Smooth muscle cell (in vitro differentiated cells): Measurements from ENCODE around the gene SYNE2. TPM values are rescaled to one million over a fixed set of nuclear protein-coding genes. Genes with fewer than 3 reads are reported as not detected.

Experiments used
- DNase-seq: peaks from one replicate; lab custom pipeline; 2025; ENCODE audit not compliant: unreplicated experiment; lab: John Stamatoyannopoulos, UW
- H2AFZ ChIP-seq: fragments of 200-600 bp; sonication (generic); 2 replicates; pipeline ENCODE4 v1.6.0; 2016; ENCODE audit warnings: antibody characterized with exemption, low read depth, mild to moderate bottlenecking
- H3F3A ChIP-seq: fragments of 200-600 bp; sonication (generic); 2 replicates; pipeline ENCODE4 v1.6.0; 2017; ENCODE audit warnings: antibody characterized with exemption, low read depth
- H3K27ac ChIP-seq: fragments of 200-600 bp; sonication (generic); 2 replicates; pipeline ENCODE4 v1.5.1; 2016; ENCODE audit warnings: low read depth, mild to moderate bottlenecking
- H3K27me3 ChIP-seq: fragments of 200-600 bp; sonication (generic); 2 replicates; pipeline ENCODE4 v1.6.1; 2016; ENCODE audit warnings: low read depth, mild to moderate bottlenecking
- H3K36me3 ChIP-seq: fragments of 200-600 bp; sonication (generic); 2 replicates; pipeline ENCODE4 v1.5.1; 2016; ENCODE audit warnings: low read depth
- H3K4me1 ChIP-seq: fragments of 200-600 bp; sonication (generic); 2 replicates; pipeline ENCODE4 v1.5.1; 2016; ENCODE audit warnings: low read depth
- H3K4me2 ChIP-seq: fragments of 200-600 bp; sonication (generic); 2 replicates; pipeline ENCODE4 v1.6.0; 2016; ENCODE audit warnings: mild to moderate bottlenecking
- H3K4me3 ChIP-seq: fragments of 200-600 bp; sonication (generic); 2 replicates; pipeline ENCODE4 v1.5.1; 2016; ENCODE audit warnings: mild to moderate bottlenecking
- H3K79me2 ChIP-seq: fragments of 200-600 bp; sonication (generic); 2 replicates; pipeline ENCODE4 v1.6.0; 2016; ENCODE audit warnings: low read depth, mild to moderate bottlenecking
- H3K9ac ChIP-seq: fragments of 200-600 bp; sonication (generic); 2 replicates; pipeline ENCODE4 v1.6.0; 2016; ENCODE audit warnings: low read depth
- H3K9me3 ChIP-seq: fragments of 200-600 bp; sonication (generic); replicated peaks from 2 replicates; pipeline ENCODE4 v1.5.1; 2016; ENCODE audit warnings: low read depth
- H4K20me1 ChIP-seq: fragments of 200-600 bp; sonication (generic); 2 replicates; pipeline ENCODE4 v1.6.0; 2016; ENCODE audit warnings: low read depth
- CTCF ChIP-seq: fragments of 200-600 bp; sonication (generic); IDR thresholded peaks from 2 replicates; pipeline ENCODE4 v1.5.1; 2017; ENCODE audit warnings: borderline replicate concordance, mild to moderate bottlenecking, antibody characterized with exemption; ENCODE audit not compliant: insufficient read depth, poor library complexity, severe bottlenecking
- WGBS: methylation state at CpG from one replicate; pipeline ENCODE4 v1.1.7; 2016; ENCODE audit warnings: low lambda C conversion rate; 5-methylcytosine and 5-hydroxymethylcytosine counted together
- polyA plus RNA-seq: library from polyadenylated mRNA; unstranded; fragments of >200 nt; fragmentation: Nextera tagmentation; extraction: Ambion mirVana; gene quantifications from 2 replicates; pipeline ENCODE4 v1.2.1, GENCODE V29; 2016
- total RNA-seq: library from RNA; depleted of rRNA; stranded (reverse); fragments of >200 nt; gene quantifications from 2 replicates; pipeline ENCODE4 v1.2.3, GENCODE V29; 2014

The SYNE2 gene
- total and polyA plus RNA-seq, 2 experiments from 2014 or later = 4.8 to 20.9 TPM

GRCh38 chr14:64088647-64088964, 235.8 kb downstream of the SYNE2 start:
- Histone ChIP-seq H3K4me3 (no peak overlapping the region), H3K4me2 (no peak overlapping the region), H3K4me1 (peaks cover 14% of the 10 kb centered on the region), H2AFZ (no peak overlapping the region), H3F3A (no peaks in the 10 kb centered on the region), H3K9me3 (no peaks in the 10 kb centered on the region), H3K27ac (no peak overlapping the region), H3K9ac (no peak overlapping the region), H4K20me1 (no peaks in the 10 kb centered on the region), H3K36me3 (no peaks in the 10 kb centered on the region), H3K27me3 (no peaks in the 10 kb centered on the region), H3K79me2 (no peaks in the 10 kb centered on the region)
- no peak for DNase-seq
- TF ChIP-seq CTCF = no peak

DNA sequence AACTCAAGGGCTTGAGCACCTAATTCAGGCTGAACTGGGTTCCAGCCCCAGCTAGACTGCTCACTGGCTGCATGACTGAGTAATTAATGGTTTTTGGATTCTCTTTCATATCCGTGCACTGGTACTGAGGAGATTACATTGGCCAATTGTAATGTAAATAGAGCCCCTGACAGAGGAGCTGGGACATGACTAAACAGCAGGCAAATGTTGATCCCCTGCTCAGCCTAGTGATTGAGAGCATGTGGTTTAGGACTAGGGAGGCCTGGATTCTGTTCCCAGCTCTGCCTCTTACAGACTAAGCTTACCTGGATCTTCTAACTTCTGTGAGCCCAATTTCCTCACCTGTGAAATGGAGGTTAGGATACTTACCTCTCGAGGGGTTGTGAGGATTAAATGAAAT, 237.1 kb downstream of the SYNE2 start:
- Histone ChIP-seq H3K9ac (no peak overlapping the region), H3K36me3 (no peaks in the 10 kb centered on the region), H2AFZ (no peak overlapping the region), H3K4me1 (peaks cover 14% of the 10 kb centered on the region), H3F3A (no peaks in the 10 kb centered on the region), H4K20me1 (no peaks in the 10 kb centered on the region), H3K27me3 (no peaks in the 10 kb centered on the region), H3K4me2 (no peak overlapping the region), H3K27ac (no peak overlapping the region), H3K79me2 (no peaks in the 10 kb centered on the region), H3K4me3 (no peak overlapping the region), H3K9me3 (no peaks in the 10 kb centered on the region)
- DNase-seq = no peak
- 49% methylated on average over 2 of the region's 2 CpGs for WGBS
- TF ChIP-seq CTCF = no peak

- no peak for TF ChIP-seq CTCF
- Histone ChIP-seq H3K27me3 (no peaks in the 10 kb centered on the region), H3K79me2 (no peaks in the 10 kb centered on the region), H3K27ac (no peak overlapping the region), H3K4me1 (peaks cover 14% of the 10 kb centered on the region), H3K4me3 (no peak overlapping the region), H3K9me3 (no peaks in the 10 kb centered on the region), H3F3A (no peaks in the 10 kb centered on the region), H3K36me3 (no peaks in the 10 kb centered on the region), H3K9ac (no peak overlapping the region), H2AFZ (no peak overlapping the region), H4K20me1 (no peaks in the 10 kb centered on the region), H3K4me2 (no peak overlapping the region)
- 79% methylated on average over 1 of the region's 1 CpG for WGBS
- DNase-seq = no peak
Measured at GRCh38 chr14:64091217-64091616, 238.4 kb downstream of the SYNE2 start.

DNA sequence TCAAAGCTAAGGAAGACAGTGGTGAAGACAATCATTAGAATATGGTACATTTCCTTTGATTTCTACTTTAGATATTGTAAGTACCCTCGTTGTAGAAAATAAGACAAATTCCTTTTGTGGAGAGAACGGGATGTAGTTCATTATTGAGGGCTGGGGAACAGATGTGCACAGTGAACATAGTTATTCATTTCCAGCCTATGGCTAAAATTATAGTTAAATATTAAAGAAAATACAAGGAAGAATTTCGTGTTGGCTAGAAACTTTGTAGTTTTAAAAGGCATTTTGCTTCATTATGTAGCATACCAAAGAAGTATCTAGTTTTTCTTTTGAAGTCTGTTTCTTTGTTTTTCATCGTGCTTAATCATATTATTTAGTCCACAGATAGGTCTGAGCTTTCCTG, 239.5 kb downstream of the SYNE2 start:
- H4K20me1 ChIP-seq = no peaks in the 10 kb centered on the region
- H3K79me2 ChIP-seq = no peaks in the 10 kb centered on the region
- peaks cover 14% of the 10 kb centered on the region for H3K4me1 ChIP-seq
- no peaks in the 10 kb centered on the region for H3K27me3 ChIP-seq
- H3K4me3 ChIP-seq = no peak overlapping the region
- no peak overlapping the region for H3K4me2 ChIP-seq
- H3K27ac ChIP-seq = no peak overlapping the region
- H3F3A ChIP-seq = no peaks in the 10 kb centered on the region
- no peak for DNase-seq
- TF ChIP-seq CTCF = no peak
- H3K9ac ChIP-seq = no peak overlapping the region
- no peaks in the 10 kb centered on the region for H3K36me3 ChIP-seq
- whole genome bisulfite sequencing = 71% methylated on average over 4 of the region's 4 CpGs
- H3K9me3 ChIP-seq = no peaks in the 10 kb centered on the region
- H2AFZ ChIP-seq = no peak overlapping the region
